HepG2 (cell line): ENCODE results near the gene ZFP36. TPM values are rescaled to one million over a fixed set of nuclear protein-coding genes. Genes with fewer than 3 reads are reported as not detected.

Experiments used
- CEBPB ChIP-seq: IDR thresholded peaks from 2 replicates; pipeline ENCODE4 v1.6.1; 2011; ENCODE audit warnings: low read depth, low read length, improper control_type of control experiment, borderline replicate concordance
- ERF ChIP-seq: IDR thresholded peaks from 2 replicates; pipeline ENCODE4 v1.6.1; 2018; ENCODE audit warnings: missing biosample characterization, missing genetic modification reagents
- MTF2 ChIP-seq: sonication (generic); formaldehyde crosslinking; IDR thresholded peaks from 2 replicates; pipeline ENCODE4 v1.5.0; 2020; ENCODE audit warnings: missing genetic modification reagents, borderline replicate concordance
- NONO ChIP-seq, 2 experiments: fragments of 450-650 bp in 1 of 2; sonication (generic) in 1 of 2; formaldehyde crosslinking in 1 of 2; IDR thresholded peaks in 1 of 2; conservative IDR thresholded peaks in 1 of 2; 2 replicates each; pipeline versions ENCODE4 v1.6.1 to v1.8.0; 2017 to 2022; ENCODE audit warnings: mild to moderate bottlenecking in 1 of 2, missing genetic modification reagents in 1 of 2, moderate library complexity in 1 of 2
- SPEN ChIP-seq: sonication (generic); formaldehyde crosslinking; IDR thresholded peaks from 2 replicates; pipeline ENCODE4 v1.5.1; 2020; ENCODE audit warnings: low read depth, mild to moderate bottlenecking, missing genetic modification reagents
- ZBTB4 ChIP-seq: sonication (generic); formaldehyde crosslinking; IDR thresholded peaks from 2 replicates; pipeline ENCODE4 v1.4.0; 2020; ENCODE audit warnings: missing genetic modification reagents, mild to moderate bottlenecking, borderline replicate concordance
- ZNF614 ChIP-seq: IDR thresholded peaks from 2 replicates; pipeline ENCODE4 v1.6.1; 2018; ENCODE audit warnings: missing biosample characterization, missing genetic modification reagents, inconsistent platforms, borderline replicate concordance
- polyA plus RNA-seq, 8 experiments: library from polyadenylated mRNA; depleted of rRNA in 3 of 8; stranded (reverse) in 7 of 8; unstranded in 1 of 8; fragments of >200 nt; fragmentation: Illumina TruSeq in 4 of 8; extraction: Trizol in 4 of 8; gene quantifications; 2 replicates each; pipeline versions ENCODE4 v1.2.1 to v1.2.3, GENCODE V29; 2011 to 2016; ENCODE audit warnings: low read depth in 4 of 8, missing spikeins in 1 of 8, mixed read lengths in 1 of 8; ENCODE audit not compliant: insufficient read depth in 1 of 8
- total RNA-seq, 5 experiments: library from RNA; depleted of rRNA; stranded (reverse); fragments of >200 nt; fragmentation: Illumina TruSeq; extraction: Trizol; gene quantifications; 2 replicates each; pipeline ENCODE4 v1.2.3, GENCODE V29; 2016; ENCODE audit warnings: low read depth in 1 of 5
- TF ChIP-seq, protein P1 (sequence below): sonication (generic); formaldehyde crosslinking; IDR thresholded peaks from one replicate; pipeline ENCODE4 v1.5.1; 2020; ENCODE audit warnings: mild to moderate bottlenecking, missing genetic modification reagents; ENCODE audit errors: not compliant biosample characterization
- TF ChIP-seq, protein P2 (sequence below): sonication (generic); formaldehyde crosslinking; IDR thresholded peaks from 2 replicates; pipeline ENCODE4 v1.9.0; 2021; ENCODE audit warnings: mild to moderate bottlenecking, missing genetic modification reagents

The ZFP36 gene
- total and polyA plus RNA-seq, 2 of the 13 experiments (the other 11 are each of a cell fraction or from before 2014, with no cell fraction given), result 1.4 to 1.7 TPM

DNA sequence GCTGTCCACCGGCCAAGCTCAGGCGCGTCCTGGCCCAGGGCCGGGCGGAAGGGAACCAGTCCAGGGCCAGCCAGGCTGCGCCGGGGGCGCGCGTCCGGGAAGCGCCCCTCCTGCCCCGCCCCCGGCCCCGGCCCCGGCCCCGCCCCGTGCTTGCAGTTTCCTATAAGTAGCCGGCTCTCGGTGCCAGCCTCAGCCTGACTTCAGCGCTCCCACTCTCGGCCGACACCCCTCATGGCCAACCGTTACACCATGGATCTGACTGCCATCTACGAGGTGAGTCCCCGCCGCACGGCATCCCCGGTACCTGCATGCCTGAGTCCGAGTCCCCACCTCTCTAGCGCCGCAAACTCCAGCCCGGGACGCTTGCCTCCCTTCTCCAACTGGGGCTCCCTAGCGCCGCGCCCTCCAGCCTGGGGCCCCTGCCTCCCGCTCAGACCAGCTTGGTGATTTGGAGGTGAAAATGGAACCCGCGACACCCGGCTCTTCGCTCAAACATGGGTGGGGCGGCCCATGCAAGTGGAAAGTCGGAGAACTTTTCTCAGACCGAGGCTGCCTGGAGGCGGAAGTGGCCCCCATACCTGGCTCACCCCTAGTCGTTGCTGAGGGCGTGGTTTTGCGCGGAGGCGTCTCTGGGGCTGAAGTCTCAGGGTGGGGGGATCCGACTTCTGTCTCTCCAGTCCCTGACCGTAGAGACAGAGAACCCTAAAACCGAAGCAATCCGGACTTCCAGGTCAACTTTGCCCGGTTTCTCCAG lies at the start of gene ZFP36 (continued):
- TF ChIP-seq, protein P1, sequence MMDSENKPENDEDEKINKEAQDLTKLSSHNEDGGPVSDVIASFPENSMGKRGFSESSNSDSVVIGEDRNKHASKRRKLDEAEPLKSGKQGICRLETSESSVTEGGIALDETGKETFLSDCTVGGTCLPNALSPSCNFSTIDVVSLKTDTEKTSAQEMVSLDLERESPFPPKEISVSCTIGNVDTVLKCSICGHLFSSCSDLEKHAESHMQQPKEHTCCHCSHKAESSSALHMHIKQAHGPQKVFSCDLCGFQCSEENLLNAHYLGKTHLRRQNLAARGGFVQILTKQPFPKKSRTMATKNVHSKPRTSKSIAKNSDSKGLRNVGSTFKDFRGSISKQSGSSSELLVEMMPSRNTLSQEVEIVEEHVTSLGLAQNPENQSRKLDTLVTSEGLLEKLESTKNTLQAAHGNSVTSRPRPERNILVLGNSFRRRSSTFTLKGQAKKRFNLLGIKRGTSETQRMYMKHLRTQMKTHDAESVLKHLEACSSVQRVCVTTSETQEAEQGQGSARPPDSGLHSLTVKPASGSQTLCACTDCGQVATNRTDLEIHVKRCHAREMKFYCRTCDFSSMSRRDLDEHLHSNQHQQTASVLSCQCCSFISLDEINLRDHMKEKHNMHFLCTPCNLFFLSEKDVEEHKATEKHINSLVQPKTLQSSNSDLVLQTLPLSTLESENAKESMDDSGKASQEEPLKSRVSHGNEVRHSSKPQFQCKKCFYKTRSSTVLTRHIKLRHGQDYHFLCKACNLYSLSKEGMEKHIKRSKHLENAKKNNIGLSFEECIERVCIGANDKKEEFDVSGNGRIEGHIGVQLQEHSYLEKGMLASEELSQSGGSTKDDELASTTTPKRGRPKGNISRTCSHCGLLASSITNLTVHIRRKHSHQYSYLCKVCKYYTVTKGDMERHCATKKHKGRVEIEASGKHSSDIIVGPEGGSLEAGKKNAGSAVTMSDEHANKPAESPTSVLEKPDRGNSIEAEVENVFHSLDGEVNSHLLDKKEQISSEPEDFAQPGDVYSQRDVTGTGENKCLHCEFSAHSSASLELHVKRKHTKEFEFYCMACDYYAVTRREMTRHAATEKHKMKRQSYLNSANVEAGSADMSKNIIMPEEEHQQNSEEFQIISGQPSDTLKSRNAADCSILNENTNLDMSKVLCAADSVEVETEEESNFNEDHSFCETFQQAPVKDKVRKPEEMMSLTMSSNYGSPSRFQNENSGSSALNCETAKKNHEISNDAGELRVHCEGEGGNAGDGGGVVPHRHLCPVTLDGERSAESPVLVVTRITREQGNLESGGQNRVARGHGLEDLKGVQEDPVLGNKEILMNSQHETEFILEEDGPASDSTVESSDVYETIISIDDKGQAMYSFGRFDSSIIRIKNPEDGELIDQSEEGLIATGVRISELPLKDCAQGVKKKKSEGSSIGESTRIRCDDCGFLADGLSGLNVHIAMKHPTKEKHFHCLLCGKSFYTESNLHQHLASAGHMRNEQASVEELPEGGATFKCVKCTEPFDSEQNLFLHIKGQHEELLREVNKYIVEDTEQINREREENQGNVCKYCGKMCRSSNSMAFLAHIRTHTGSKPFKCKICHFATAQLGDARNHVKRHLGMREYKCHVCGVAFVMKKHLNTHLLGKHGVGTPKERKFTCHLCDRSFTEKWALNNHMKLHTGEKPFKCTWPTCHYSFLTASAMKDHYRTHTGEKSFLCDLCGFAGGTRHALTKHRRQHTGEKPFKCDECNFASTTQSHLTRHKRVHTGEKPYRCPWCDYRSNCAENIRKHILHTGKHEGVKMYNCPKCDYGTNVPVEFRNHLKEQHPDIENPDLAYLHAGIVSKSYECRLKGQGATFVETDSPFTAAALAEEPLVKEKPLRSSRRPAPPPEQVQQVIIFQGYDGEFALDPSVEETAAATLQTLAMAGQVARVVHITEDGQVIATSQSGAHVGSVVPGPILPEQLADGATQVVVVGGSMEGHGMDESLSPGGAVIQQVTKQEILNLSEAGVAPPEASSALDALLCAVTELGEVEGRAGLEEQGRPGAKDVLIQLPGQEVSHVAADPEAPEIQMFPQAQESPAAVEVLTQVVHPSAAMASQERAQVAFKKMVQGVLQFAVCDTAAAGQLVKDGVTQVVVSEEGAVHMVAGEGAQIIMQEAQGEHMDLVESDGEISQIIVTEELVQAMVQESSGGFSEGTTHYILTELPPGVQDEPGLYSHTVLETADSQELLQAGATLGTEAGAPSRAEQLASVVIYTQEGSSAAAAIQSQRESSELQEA (CRISPR knock-in tag), result peak; percentile 58
- TF ChIP-seq NONO (IDR thresholded peaks at IDR 0.05) (no peak), NONO (CRISPR knock-in tag; conservative IDR thresholded peaks at IDR 0.05) (peak; percentile 74), SPEN (CRISPR knock-in tag) (peak; percentile 84), MTF2 (no peak), ZBTB4 (CRISPR knock-in tag) (no peak), CEBPB (no peak), ERF (CRISPR knock-in tag) (no peak), ZNF614 (CRISPR knock-in tag) (no peak)
- TF ChIP-seq, protein P2, sequence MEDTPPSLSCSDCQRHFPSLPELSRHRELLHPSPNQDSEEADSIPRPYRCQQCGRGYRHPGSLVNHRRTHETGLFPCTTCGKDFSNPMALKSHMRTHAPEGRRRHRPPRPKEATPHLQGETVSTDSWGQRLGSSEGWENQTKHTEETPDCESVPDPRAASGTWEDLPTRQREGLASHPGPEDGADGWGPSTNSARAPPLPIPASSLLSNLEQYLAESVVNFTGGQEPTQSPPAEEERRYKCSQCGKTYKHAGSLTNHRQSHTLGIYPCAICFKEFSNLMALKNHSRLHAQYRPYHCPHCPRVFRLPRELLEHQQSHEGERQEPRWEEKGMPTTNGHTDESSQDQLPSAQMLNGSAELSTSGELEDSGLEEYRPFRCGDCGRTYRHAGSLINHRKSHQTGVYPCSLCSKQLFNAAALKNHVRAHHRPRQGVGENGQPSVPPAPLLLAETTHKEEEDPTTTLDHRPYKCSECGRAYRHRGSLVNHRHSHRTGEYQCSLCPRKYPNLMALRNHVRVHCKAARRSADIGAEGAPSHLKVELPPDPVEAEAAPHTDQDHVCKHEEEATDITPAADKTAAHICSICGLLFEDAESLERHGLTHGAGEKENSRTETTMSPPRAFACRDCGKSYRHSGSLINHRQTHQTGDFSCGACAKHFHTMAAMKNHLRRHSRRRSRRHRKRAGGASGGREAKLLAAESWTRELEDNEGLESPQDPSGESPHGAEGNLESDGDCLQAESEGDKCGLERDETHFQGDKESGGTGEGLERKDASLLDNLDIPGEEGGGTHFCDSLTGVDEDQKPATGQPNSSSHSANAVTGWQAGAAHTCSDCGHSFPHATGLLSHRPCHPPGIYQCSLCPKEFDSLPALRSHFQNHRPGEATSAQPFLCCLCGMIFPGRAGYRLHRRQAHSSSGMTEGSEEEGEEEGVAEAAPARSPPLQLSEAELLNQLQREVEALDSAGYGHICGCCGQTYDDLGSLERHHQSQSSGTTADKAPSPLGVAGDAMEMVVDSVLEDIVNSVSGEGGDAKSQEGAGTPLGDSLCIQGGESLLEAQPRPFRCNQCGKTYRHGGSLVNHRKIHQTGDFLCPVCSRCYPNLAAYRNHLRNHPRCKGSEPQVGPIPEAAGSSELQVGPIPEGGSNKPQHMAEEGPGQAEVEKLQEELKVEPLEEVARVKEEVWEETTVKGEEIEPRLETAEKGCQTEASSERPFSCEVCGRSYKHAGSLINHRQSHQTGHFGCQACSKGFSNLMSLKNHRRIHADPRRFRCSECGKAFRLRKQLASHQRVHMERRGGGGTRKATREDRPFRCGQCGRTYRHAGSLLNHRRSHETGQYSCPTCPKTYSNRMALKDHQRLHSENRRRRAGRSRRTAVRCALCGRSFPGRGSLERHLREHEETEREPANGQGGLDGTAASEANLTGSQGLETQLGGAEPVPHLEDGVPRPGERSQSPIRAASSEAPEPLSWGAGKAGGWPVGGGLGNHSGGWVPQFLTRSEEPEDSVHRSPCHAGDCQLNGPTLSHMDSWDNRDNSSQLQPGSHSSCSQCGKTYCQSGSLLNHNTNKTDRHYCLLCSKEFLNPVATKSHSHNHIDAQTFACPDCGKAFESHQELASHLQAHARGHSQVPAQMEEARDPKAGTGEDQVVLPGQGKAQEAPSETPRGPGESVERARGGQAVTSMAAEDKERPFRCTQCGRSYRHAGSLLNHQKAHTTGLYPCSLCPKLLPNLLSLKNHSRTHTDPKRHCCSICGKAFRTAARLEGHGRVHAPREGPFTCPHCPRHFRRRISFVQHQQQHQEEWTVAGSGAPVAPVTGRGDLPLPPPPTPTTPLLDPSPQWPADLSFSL (CRISPR knock-in tag), result no peak
